ENCODE data around the gene BHLHE40.

Gene BHLHE40

GRCh38 chr3:4988983-4989834 is 10.0 kb downstream of the BHLHE40 start:
- no peak overlapping the region for H3K4me3 ChIP-seq
- H3K9me3 ChIP-seq: no peaks in the 10 kb centered on the region
- H3K27ac ChIP-seq: no peak overlapping the region
- H3K4me2 ChIP-seq: peak overlapping the region; percentile 41
- H3K27me3 ChIP-seq: peaks cover 12% of the 10 kb centered on the region; the same call in 1 of the 2 replicates
- peaks cover 59% of the 10 kb centered on the region for H3K4me1 ChIP-seq
- H4K20me1 ChIP-seq: peaks cover 18% of the 10 kb centered on the region
- H3K36me3 ChIP-seq: no peaks in the 10 kb centered on the region
- no peak overlapping the region for H3K9ac ChIP-seq
- no peak for TF ChIP-seq Cebpa-rat (IDR thresholded peaks at IDR 0.05)

- peaks cover 58% of the 10 kb centered on the region for H3K4me1 ChIP-seq
- peaks cover 11% of the 10 kb centered on the region; the same call in 1 of the 2 replicates for H4K20me1 ChIP-seq
- peaks cover 12% of the 10 kb centered on the region; the same call in 1 of the 2 replicates for H3K27me3 ChIP-seq
- no peak for TF ChIP-seq Cebpa-rat (IDR thresholded peaks at IDR 0.05)
- peak overlapping the region; percentile 41; the same call in 1 of the 2 replicates for H3K4me2 ChIP-seq
- no peak overlapping the region for H3K9ac ChIP-seq
- H3K36me3 ChIP-seq: no peaks in the 10 kb centered on the region
- no peaks in the 10 kb centered on the region for H3K9me3 ChIP-seq
- H3K4me3 ChIP-seq: no peak overlapping the region
- no peak overlapping the region for H3K27ac ChIP-seq
These were observed 10.8 kb downstream of the BHLHE40 start for GRCh38 chr3:4990069-4990468.

- no peak for TF ChIP-seq Cebpa-rat (IDR thresholded peaks at IDR 0.05)
- Histone ChIP-seq H3K4me2 (no peak overlapping the region), H3K4me3 (no peak overlapping the region), H3K9me3 (no peaks in the 10 kb centered on the region), H3K27me3 (no peaks in the 10 kb centered on the region; the same call in 1 of the 2 replicates), H3K4me1 (peaks cover 43% of the 10 kb centered on the region), H3K27ac (no peak overlapping the region), H3K9ac (no peak overlapping the region), H3K36me3 (no peaks in the 10 kb centered on the region), H4K20me1 (no peaks in the 10 kb centered on the region)
These were observed 12.9 kb downstream of the BHLHE40 start for GRCh38 chr3:4992118-4992517.

GRCh38 chr3:4993276-4994143 is 14.3 kb downstream of the BHLHE40 start:
- no peaks in the 10 kb centered on the region for H3K27me3 ChIP-seq
- H3K27ac ChIP-seq: no peak overlapping the region
- H4K20me1 ChIP-seq: no peaks in the 10 kb centered on the region
- no peak overlapping the region for H3K4me2 ChIP-seq
- no peak for TF ChIP-seq Cebpa-rat (IDR thresholded peaks at IDR 0.05)
- no peak overlapping the region for H3K9ac ChIP-seq
- no peaks in the 10 kb centered on the region for H3K9me3 ChIP-seq
- peaks cover 29% of the 10 kb centered on the region for H3K4me1 ChIP-seq
- H3K36me3 ChIP-seq: no peaks in the 10 kb centered on the region
- H3K4me3 ChIP-seq: no peak overlapping the region

GRCh38 chr3:4994144-4994730 is 15.0 kb downstream of the BHLHE40 start:
- H3K36me3 ChIP-seq: no peaks in the 10 kb centered on the region
- no peak for TF ChIP-seq Cebpa-rat (IDR thresholded peaks at IDR 0.05)
- H3K27ac ChIP-seq: no peak overlapping the region
- no peaks in the 10 kb centered on the region for H3K27me3 ChIP-seq
- H4K20me1 ChIP-seq: no peaks in the 10 kb centered on the region
- H3K4me3 ChIP-seq: no peak overlapping the region
- H3K9ac ChIP-seq: no peak overlapping the region
- H3K4me2 ChIP-seq: no peak overlapping the region
- no peaks in the 10 kb centered on the region for H3K9me3 ChIP-seq
- peaks cover 22% of the 10 kb centered on the region for H3K4me1 ChIP-seq

- Histone ChIP-seq H3K27me3 (no peaks in the 10 kb centered on the region), H3K4me3 (no peak overlapping the region), H3K4me2 (no peak overlapping the region), H3K9ac (no peak overlapping the region), H4K20me1 (no peaks in the 10 kb centered on the region), H3K9me3 (no peaks in the 10 kb centered on the region), H3K36me3 (no peaks in the 10 kb centered on the region), H3K27ac (no peak overlapping the region), H3K4me1 (peaks cover 19% of the 10 kb centered on the region)
- no peak for TF ChIP-seq Cebpa-rat (IDR thresholded peaks at IDR 0.05)
These were observed 15.7 kb downstream of the BHLHE40 start for GRCh38 chr3:4994823-4995499.

- Histone ChIP-seq H3K4me2 (no peak overlapping the region), H3K9me3 (no peaks in the 10 kb centered on the region), H4K20me1 (no peaks in the 10 kb centered on the region), H3K4me3 (no peak overlapping the region), H3K9ac (no peak overlapping the region), H3K27me3 (no peaks in the 10 kb centered on the region), H3K27ac (no peak overlapping the region), H3K4me1 (peaks cover 17% of the 10 kb centered on the region; the same call in 1 of the 2 replicates), H3K36me3 (no peaks in the 10 kb centered on the region)
- TF ChIP-seq Cebpa-rat (IDR thresholded peaks at IDR 0.05): no peak
These were observed 16.3 kb downstream of the BHLHE40 start for GRCh38 chr3:4995500-4996053.

GRCh38 chr3:4996223-4996765 is 17.1 kb downstream of the BHLHE40 start:
- no peak for TF ChIP-seq Cebpa-rat (IDR thresholded peaks at IDR 0.05)
- Histone ChIP-seq H4K20me1 (no peaks in the 10 kb centered on the region), H3K9me3 (no peaks in the 10 kb centered on the region), H3K4me2 (no peak overlapping the region), H3K9ac (no peak overlapping the region), H3K4me3 (no peak overlapping the region), H3K27me3 (no peaks in the 10 kb centered on the region), H3K27ac (no peak overlapping the region), H3K4me1 (peaks cover 17% of the 10 kb centered on the region; the same call in 1 of the 2 replicates), H3K36me3 (no peaks in the 10 kb centered on the region)
